Calu3 (cell line): ENCODE measurements around the gene LIPC. TPM values are rescaled to one million over a fixed set of nuclear protein-coding genes. Genes with fewer than 3 reads are reported as not detected.

Experiments used
- Bru-seq: library from RNA; stranded (reverse); fragments of 400-500 nt; gene quantifications from one replicate; lab custom pipeline; 2021; lab: Mats Ljungman, UMichigan
- BruChase-seq, 2 experiments: library from RNA; stranded (reverse); fragments of 400-500 nt; gene quantifications; one replicate each; lab custom pipeline; 2021; lab: Mats Ljungman, UMichigan
- BruUV-seq: library from RNA; stranded (reverse); fragments of 400-500 nt; replicated peaks from 2 replicates; lab custom pipeline; 2021; lab: Mats Ljungman, UMichigan
- CTCF ChIA-PET: fragments of 300-600 bp; sonication (Branson Sonifier 250); formaldehyde crosslinking; loops from one replicate; lab custom pipeline; 2022; ENCODE audit warnings: antibody characterized with exemption; lab: Charles Lee
- DNase-seq: peaks from one replicate; pipeline ENCODE4 v3.0.0; 2022
- H3K27ac Mint-ChIP-seq: one replicate; pipeline ENCODE4 v1.8.0; 2022; ENCODE audit warnings: mixed read lengths; ENCODE audit not compliant: unreplicated experiment
- H3K27me3 Mint-ChIP-seq: one replicate; pipeline ENCODE4 v1.8.0; 2022; ENCODE audit warnings: mixed read lengths; ENCODE audit not compliant: unreplicated experiment
- H3K36me3 Mint-ChIP-seq: one replicate; pipeline ENCODE4 v1.8.0; 2022; ENCODE audit warnings: mild to moderate bottlenecking, moderate library complexity, mixed read lengths; ENCODE audit not compliant: insufficient read depth, unreplicated experiment
- H3K4me1 Mint-ChIP-seq: one replicate; pipeline ENCODE4 v1.8.0; 2022; ENCODE audit warnings: mild to moderate bottlenecking, low read depth, mixed read lengths; ENCODE audit not compliant: unreplicated experiment
- H3K4me3 Mint-ChIP-seq: one replicate; pipeline ENCODE4 v1.8.0; 2022; ENCODE audit warnings: mild to moderate bottlenecking, low read depth, moderate library complexity, mixed read lengths; ENCODE audit not compliant: unreplicated experiment
- H3K9me3 Mint-ChIP-seq: one replicate; pipeline ENCODE4 v1.8.0; 2022; ENCODE audit warnings: low read depth, mixed read lengths; ENCODE audit not compliant: unreplicated experiment
- intact Hi-C: fragments of 100-400 bp; cut with micrococcal nuclease; formaldehyde crosslinking; loops from one replicate; pipeline ENCODE4 v1.10.0; 2022; ENCODE audit not compliant: unreplicated experiment
- long read RNA-seq: library from polyadenylated mRNA; stranded (forward); transcript quantifications from one replicate; pipeline ENCODE4 v2.0.0, GENCODE V29; 2022
- total RNA-seq: library from RNA; stranded (reverse); gene quantifications from 2 replicates; pipeline ENCODE4 v1.2.3, GENCODE V29; 2022
- TF ChIP-seq, protein P1 (sequence below): fragments of 200-600 bp; IDR thresholded peaks from one replicate; pipeline ENCODE4 v1.8.0; 2022; ENCODE audit warnings: antibody characterized with exemption; ENCODE audit not compliant: unreplicated experiment

LIPC gene
- total RNA-seq (0.49 TPM in 1 of 2 replicates, not detected in the other), Bru-seq, nascent RNA (percentile 12 among the genes with signal in this experiment), BruChase-seq, experiment 1, labeled RNA remaining after a 6-hour chase (percentile 12 among the genes with signal in this experiment), BruChase-seq, experiment 2, labeled RNA remaining after a 2-hour chase (percentile 10 among the genes with signal in this experiment)
- long read RNA-seq, partial matches to known transcripts, result 1 of 2 reads
- long read RNA-seq, other reads (novel, unspliced or antisense), result 1 of 2 reads

DNA sequence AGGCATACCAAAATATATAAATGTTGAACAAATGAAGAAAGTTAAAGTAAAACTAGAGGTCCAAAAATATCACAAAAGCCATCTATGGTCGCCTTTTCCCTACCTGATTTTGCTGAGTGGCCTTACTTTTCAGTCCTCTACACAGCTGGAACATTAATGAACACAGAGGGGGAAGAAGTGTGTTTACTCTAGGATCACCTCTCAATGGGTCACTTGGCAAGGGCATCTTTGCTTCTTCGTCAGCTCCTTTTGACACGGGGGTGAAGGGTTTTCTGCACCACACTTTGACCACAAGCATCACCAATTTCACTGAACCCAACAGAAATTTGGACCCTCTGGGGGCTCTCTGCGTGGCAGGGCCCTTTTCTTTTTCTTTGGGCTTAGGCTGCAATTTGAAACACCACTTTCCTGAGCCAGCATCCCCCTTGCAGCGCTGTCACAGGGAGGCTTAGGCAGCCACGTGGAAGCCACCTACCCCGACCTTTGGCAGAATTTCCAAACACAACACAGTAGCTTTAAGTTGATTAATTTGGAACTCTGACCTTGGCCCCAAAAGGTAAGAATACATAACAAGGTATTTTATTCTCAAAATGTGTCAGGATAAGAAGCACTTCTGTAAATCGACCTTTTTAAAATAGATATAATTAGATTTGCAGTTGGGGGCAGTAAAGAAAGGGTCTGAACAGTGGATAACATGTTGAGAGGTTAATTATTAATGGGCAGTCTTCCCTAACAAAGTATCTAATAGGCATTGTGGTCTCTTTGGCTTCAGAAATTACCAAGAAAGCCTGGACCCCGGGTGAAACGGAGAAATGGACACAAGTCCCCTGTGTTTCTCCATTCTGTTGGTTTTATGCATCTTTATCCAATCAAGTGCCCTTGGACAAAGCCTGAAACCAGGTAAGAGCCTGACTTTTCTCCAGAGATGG lies at the start of gene LIPC:
LIPC (plus strand) TSS at position 771 of the 929 bp plus-strand sequence; CDS start at position 813, 42 bp downstream.
- CTCF ChIA-PET, result interaction anchor here (0.7 kb wide), 1 partner anchor 660 kb away, joined by 3 read pairs; no protein-coding TSS in a partner anchor
- no peak within 1 kb of the TSS for H3K4me3 Mint-ChIP-seq

DNA sequence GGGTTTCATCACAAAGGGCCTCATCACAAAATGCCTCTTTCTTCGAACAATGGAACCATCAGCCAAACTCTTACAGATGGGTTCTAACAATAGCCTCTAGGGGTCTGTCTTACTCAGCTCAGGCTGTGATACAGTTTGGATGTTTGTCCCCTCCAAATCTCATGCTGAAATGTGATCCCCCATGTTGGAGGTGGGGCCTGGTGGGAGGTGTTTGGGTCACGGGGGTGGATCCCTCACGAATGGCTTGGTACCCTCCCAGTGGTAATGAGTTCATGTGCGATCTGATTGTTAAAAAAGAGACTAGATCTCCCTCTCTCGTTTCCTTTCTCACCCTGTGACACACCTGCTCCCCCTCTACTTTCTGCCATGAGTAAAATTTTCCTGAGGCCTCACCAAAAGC lies 47.9 kb upstream of the LIPC start:
- no peak for DNase-seq
- H3K4me1 Mint-ChIP-seq, result peaks cover 22% of the 10 kb centered on the region
- no TSS peak for BruUV-seq
- no peaks in the 10 kb centered on the region for H3K27me3 Mint-ChIP-seq
- no peak overlapping the region for H3K4me3 Mint-ChIP-seq
- H3K36me3 Mint-ChIP-seq, result no peaks in the 10 kb centered on the region
- no peak overlapping the region for H3K27ac Mint-ChIP-seq
- CTCF ChIA-PET, result interaction anchor here (0.9 kb wide), 1 partner anchor 43 kb away, joined by 3 read pairs; no protein-coding TSS in a partner anchor
- TF ChIP-seq, protein P1, sequence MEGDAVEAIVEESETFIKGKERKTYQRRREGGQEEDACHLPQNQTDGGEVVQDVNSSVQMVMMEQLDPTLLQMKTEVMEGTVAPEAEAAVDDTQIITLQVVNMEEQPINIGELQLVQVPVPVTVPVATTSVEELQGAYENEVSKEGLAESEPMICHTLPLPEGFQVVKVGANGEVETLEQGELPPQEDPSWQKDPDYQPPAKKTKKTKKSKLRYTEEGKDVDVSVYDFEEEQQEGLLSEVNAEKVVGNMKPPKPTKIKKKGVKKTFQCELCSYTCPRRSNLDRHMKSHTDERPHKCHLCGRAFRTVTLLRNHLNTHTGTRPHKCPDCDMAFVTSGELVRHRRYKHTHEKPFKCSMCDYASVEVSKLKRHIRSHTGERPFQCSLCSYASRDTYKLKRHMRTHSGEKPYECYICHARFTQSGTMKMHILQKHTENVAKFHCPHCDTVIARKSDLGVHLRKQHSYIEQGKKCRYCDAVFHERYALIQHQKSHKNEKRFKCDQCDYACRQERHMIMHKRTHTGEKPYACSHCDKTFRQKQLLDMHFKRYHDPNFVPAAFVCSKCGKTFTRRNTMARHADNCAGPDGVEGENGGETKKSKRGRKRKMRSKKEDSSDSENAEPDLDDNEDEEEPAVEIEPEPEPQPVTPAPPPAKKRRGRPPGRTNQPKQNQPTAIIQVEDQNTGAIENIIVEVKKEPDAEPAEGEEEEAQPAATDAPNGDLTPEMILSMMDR, result no peak
- intact Hi-C loops, result no loop called here
- no peaks in the 10 kb centered on the region for H3K9me3 Mint-ChIP-seq

More for the DNA sequence above, at the start of gene LIPC:
- no peak for DNase-seq
- Mint-ChIP-seq H3K36me3 (no peaks in the 10 kb centered on the region), H3K27ac (no peak within 1 kb of the TSS), H3K27me3 (no peaks in the 10 kb centered on the region), H3K9me3 (peaks cover 2% of the 10 kb centered on the region), H3K4me1 (peaks cover 32% of the 10 kb centered on the region)
- no TSS peak for BruUV-seq
- TF ChIP-seq, protein P1, result no peak
- intact Hi-C loops, result no loop called here

DNA sequence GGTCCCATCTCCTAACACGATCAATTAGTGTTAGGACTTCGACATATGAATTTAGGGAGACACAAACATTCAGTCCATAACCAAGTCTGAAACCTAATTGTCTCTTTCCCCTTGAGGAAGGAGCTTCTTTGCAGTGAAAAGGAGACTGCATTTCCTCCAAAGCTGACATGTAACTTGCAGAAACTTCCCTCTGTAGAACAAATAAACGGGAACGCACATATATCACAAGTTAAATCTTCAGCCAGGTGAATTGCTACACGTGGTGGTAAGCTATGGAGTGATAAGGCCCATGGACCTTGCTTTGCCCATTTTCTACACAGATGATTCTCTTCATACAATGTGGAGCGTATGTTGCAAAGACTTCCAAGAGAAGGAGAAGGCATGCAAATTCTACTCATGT lies 47.1 kb upstream of the LIPC start:
- H3K27ac Mint-ChIP-seq, result no peak overlapping the region
- CTCF ChIA-PET, result interaction anchor here (1.1 kb wide), 1 partner anchor 8 kb away, joined by 3 read pairs; no protein-coding TSS in a partner anchor
- no peak for DNase-seq

DNA sequence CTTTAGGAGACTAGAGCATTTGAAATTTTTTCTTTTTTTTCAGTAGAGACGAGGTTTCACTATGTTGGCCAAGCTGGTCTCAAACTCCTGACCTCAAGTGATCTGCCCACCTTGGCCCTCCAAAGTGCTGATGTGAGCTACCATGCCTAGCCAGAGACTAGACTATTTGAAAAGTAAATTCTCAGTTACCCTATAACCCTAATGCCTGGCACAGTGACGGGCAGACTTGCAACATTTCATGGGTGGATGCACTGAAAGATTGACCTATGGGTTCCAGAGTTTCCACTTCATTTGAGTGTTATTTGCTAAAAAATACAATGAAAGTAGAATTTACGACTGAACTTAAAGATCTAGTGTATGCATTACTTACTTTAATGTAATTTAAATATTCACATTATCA lies 45.7 kb upstream of the LIPC start:
- H3K27ac Mint-ChIP-seq, result no peak overlapping the region
- CTCF ChIA-PET, result no interaction called here
- intact Hi-C loops, result no loop called here
- BruUV-seq, result no TSS peak
- DNase-seq, result no peak
- no peaks in the 10 kb centered on the region for H3K27me3 Mint-ChIP-seq
- H3K36me3 Mint-ChIP-seq, result no peaks in the 10 kb centered on the region
- no peaks in the 10 kb centered on the region for H3K9me3 Mint-ChIP-seq
- TF ChIP-seq, protein P1, result no peak
- H3K4me3 Mint-ChIP-seq, result no peak overlapping the region
- H3K4me1 Mint-ChIP-seq, result peaks cover 34% of the 10 kb centered on the region

More for the DNA sequence above, 47.1 kb upstream of the LIPC start:
- intact Hi-C loops, result no loop called here
- Mint-ChIP-seq H3K27me3 (no peaks in the 10 kb centered on the region), H3K36me3 (no peaks in the 10 kb centered on the region), H3K4me3 (no peak overlapping the region), H3K9me3 (no peaks in the 10 kb centered on the region), H3K4me1 (peaks cover 30% of the 10 kb centered on the region)
- BruUV-seq, result no TSS peak
- TF ChIP-seq, protein P1, result no peak
